ENCODE measurements around the gene MPHOSPH8. TPM values are rescaled to one million over a fixed set of nuclear protein-coding genes. Genes with fewer than 3 reads are reported as not detected.

MPHOSPH8 gene, protein sequence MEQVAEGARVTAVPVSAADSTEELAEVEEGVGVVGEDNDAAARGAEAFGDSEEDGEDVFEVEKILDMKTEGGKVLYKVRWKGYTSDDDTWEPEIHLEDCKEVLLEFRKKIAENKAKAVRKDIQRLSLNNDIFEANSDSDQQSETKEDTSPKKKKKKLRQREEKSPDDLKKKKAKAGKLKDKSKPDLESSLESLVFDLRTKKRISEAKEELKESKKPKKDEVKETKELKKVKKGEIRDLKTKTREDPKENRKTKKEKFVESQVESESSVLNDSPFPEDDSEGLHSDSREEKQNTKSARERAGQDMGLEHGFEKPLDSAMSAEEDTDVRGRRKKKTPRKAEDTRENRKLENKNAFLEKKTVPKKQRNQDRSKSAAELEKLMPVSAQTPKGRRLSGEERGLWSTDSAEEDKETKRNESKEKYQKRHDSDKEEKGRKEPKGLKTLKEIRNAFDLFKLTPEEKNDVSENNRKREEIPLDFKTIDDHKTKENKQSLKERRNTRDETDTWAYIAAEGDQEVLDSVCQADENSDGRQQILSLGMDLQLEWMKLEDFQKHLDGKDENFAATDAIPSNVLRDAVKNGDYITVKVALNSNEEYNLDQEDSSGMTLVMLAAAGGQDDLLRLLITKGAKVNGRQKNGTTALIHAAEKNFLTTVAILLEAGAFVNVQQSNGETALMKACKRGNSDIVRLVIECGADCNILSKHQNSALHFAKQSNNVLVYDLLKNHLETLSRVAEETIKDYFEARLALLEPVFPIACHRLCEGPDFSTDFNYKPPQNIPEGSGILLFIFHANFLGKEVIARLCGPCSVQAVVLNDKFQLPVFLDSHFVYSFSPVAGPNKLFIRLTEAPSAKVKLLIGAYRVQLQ
- polyA plus RNA-seq (2013, experiment 1 of 2) = 41.4 TPM
- 40.2 TPM for polyA plus RNA-seq (2013, experiment 2 of 2)

DNA sequence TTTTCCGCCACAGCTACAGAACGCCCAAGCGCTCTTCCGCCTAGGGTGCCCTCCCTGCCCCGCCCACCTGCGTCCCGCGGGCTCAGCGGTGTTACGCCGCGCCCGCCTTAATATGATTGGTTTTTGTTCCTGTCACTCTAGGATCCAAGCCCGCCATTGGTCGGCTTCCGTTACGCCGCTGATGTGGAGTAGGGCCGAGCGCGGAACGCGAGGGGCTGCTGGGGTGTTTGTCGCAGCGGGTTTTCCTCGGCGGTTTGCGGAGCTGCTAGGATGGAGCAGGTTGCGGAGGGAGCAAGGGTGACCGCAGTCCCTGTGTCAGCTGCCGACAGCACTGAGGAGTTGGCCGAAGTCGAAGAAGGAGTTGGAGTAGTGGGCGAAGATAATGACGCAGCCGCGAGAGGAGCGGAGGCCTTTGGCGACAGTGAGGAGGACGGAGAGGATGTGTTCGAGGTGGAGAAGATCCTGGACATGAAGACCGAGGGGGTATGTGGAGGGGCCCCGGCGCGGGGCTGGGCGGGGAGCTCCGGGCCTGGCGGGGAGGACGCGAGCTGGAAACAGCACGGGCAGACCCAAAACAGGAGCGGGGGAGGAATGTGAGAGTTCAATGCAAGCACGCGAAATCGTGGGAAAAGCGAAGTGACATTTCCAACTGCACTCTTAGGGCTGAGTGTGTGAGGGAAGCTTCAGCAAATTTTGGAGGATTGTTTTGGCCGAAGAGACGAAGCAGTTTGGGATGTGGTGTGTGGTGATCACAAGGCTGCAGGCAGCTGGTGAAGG is at the start of gene MPHOSPH8:
MPHOSPH8 (plus strand) TSS at position 181 of the 777 bp plus-strand sequence; CDS start at position 271, 90 bp downstream.
- peak within 1 kb of the TSS; percentile 99 for H4K8ac ChIP-seq (ENCODE audit: low read length)
- WGBS = under 1% methylated on average over 58 of the region's 58 CpGs

DNA sequence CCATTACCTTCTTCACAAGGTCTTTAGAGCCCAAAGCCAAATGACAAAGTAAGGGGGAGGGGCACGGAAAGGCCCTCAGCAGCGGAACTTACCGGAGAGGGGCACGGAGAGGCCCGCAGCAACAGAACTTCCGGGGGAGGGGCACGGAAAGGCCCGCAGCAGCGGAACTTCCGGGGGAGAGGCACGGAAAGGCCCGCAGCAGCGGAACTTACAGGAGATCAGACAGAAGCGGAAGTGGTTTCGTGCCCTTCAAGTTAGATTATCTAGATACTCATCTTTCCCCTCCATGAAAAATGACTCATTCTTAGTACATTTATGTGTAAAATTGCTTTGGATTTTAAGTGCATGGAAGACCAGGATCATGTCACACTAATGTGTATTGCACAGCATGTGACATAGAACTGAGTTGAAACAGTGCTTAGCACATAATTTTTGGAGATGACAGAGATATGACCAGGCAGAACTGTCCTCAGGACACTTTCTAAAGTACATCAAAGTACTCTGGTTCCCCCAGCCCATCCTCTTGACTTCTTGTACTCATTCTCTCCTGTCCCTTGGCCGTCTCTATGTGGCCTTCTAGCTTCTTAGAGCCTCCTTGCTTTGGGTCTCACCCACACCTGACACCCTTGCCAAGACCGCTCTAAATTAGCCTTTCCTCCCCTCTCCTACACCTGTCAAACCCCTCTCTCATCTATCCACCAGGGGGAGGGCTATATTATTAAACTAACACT is 46.4 kb upstream of the MPHOSPH8 start:
- H2BK5ac ChIP-seq (ENCODE audit: low read depth, low read length, poor library complexity, severe bottlenecking) = no peak overlapping the region
- WGBS = 84% methylated on average over 14 of the region's 17 CpGs

More for the DNA sequence above, at the start of gene MPHOSPH8:
- H3K4me1 ChIP-seq (ENCODE audit: control insufficient read depth, insufficient read depth, low read depth, low read length) = peaks cover 5% of the 10 kb centered on the region
- H3K36me3 ChIP-seq (ENCODE audit: control insufficient read depth in 1 of 2, insufficient read depth in 2 of 2, low read depth in 1 of 2, low read length in 2 of 2) = peaks cover 0 to 4% of the 10 kb centered on the region in 2 experiments
- peak within 1 kb of the TSS; percentile 29 for H3K27ac ChIP-seq (ENCODE audit: low read length, poor library complexity, severe bottlenecking)
- no peak within 1 kb of the TSS for H2BK5ac ChIP-seq (ENCODE audit: low read depth, low read length, poor library complexity, severe bottlenecking)
- peak within 1 kb of the TSS; percentile 68 to 74 for H3K23ac ChIP-seq (ENCODE audit: low read length in 2 of 2)
- H4K91ac ChIP-seq (ENCODE audit: low read length) = peak within 1 kb of the TSS; percentile 92
- H3K9ac ChIP-seq (ENCODE audit: low read length) = peak within 1 kb of the TSS; percentile 89
- H3K4me2 ChIP-seq (ENCODE audit: low read length, poor library complexity, severe bottlenecking) = peak within 1 kb of the TSS; percentile 62
- H2BK12ac ChIP-seq (ENCODE audit: low read length in 2 of 2) = peak within 1 kb of the TSS in 1 of 2 experiments; percentile 6
- no peaks in the 10 kb centered on the region for H3K9me3 ChIP-seq (ENCODE audit: control insufficient read depth, low read length)
- peak within 1 kb of the TSS; percentile 91 to 96 for H3K18ac ChIP-seq (ENCODE audit: low read depth in 1 of 2, low read length in 2 of 2)
- H2AK5ac ChIP-seq (ENCODE audit: low read length, severe bottlenecking) = no peak within 1 kb of the TSS
- peak; percentile 97 for DNase-seq
- H3K4ac ChIP-seq (ENCODE audit: low read depth in 1 of 2, low read length in 2 of 2) = peak within 1 kb of the TSS; percentile 31 to 77
- peak within 1 kb of the TSS in 1 of 2 experiments; percentile 18 for H3K14ac ChIP-seq (ENCODE audit: low read length in 2 of 2)
- no peaks in the 10 kb centered on the region for H3K27me3 ChIP-seq (ENCODE audit: control insufficient read depth in 1 of 2, insufficient read depth in 1 of 2, low read length in 2 of 2)
- H3K4me3 ChIP-seq (ENCODE audit: insufficient read depth in 1 of 2, low read depth in 1 of 2, low read length in 2 of 2) = peak within 1 kb of the TSS; percentile 94 to 98
- peak within 1 kb of the TSS; percentile 34 for H2BK120ac ChIP-seq (ENCODE audit: low read depth, low read length)
- H2AFZ ChIP-seq (ENCODE audit: low read depth, low read length) = peak within 1 kb of the TSS; percentile 20
- peaks cover 3% of the 10 kb centered on the region for H3K79me1 ChIP-seq (replicated peaks; ENCODE audit: low read length, poor library complexity, severe bottlenecking)
- peak within 1 kb of the TSS; percentile 84 for H2BK15ac ChIP-seq (ENCODE audit: low read depth, poor library complexity, severe bottlenecking)

DNA sequence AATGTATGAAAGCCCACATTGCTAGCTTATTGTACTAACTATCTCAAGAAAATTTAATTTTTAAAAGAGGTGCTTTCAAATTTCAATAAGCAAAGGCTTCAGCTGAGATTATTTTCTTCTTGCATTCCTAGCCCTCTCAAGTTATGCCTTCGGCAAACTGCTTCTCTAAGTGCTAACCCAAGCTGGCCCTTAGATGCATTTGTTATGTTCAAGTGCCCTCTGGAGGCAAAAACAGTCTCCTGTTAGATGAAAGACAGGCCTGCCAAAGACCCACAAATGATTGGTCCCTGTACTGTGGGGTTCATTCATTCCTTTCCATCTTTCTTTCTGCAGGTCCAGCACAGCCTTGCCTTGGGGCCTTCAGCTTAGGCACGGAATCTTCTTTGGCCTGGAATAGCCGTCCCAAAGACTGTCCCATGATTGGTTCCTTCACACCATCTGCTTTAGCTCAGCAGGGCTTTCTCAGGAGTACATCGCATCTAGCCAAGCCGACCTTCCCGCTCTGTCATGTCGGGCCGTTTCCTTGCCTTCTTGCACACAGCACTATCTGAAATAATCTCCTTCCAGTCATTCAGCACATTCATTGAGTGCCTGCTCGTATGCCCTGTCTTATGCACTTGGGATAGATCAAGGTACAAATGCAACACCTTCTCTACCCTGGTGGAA is 45.7 kb upstream of the MPHOSPH8 start:
- H4K8ac ChIP-seq (ENCODE audit: low read length) = no peak overlapping the region
- H3K18ac ChIP-seq (ENCODE audit: low read depth in 1 of 2, low read length in 2 of 2) = no peak overlapping the region
- no peak overlapping the region for H2BK12ac ChIP-seq (ENCODE audit: low read length in 2 of 2)
- WGBS = 82% methylated on average over 9 of the region's 9 CpGs
- no peak overlapping the region for H2BK120ac ChIP-seq (ENCODE audit: low read depth, low read length)
- H3K14ac ChIP-seq (ENCODE audit: low read length in 2 of 2) = no peak overlapping the region
- no peak overlapping the region for H4K91ac ChIP-seq (ENCODE audit: low read length)
- no peak overlapping the region for H2BK5ac ChIP-seq (ENCODE audit: low read depth, low read length, poor library complexity, severe bottlenecking)
- no peaks in the 10 kb centered on the region for H3K79me1 ChIP-seq (replicated peaks; ENCODE audit: low read length, poor library complexity, severe bottlenecking)
- no peak overlapping the region for H2AFZ ChIP-seq (ENCODE audit: low read depth, low read length)
- no peak overlapping the region for H3K4ac ChIP-seq (ENCODE audit: low read depth in 1 of 2, low read length in 2 of 2)
- peaks cover 0 to 4% of the 10 kb centered on the region in 2 experiments for H3K27me3 ChIP-seq (ENCODE audit: control insufficient read depth in 1 of 2, insufficient read depth in 1 of 2, low read length in 2 of 2)
- peak; percentile 27 for DNase-seq
- H3K9ac ChIP-seq (ENCODE audit: low read length) = no peak overlapping the region
- H2AK5ac ChIP-seq (ENCODE audit: low read length, severe bottlenecking) = no peak overlapping the region
- H3K23ac ChIP-seq (ENCODE audit: low read length in 2 of 2) = no peak overlapping the region
- no peak overlapping the region for H3K4me2 ChIP-seq (ENCODE audit: low read length, poor library complexity, severe bottlenecking)
- H3K36me3 ChIP-seq (ENCODE audit: control insufficient read depth in 1 of 2, insufficient read depth in 2 of 2, low read depth in 1 of 2, low read length in 2 of 2) = no peaks in the 10 kb centered on the region
- H2BK15ac ChIP-seq (ENCODE audit: low read depth, poor library complexity, severe bottlenecking) = no peak overlapping the region
- H3K4me3 ChIP-seq (ENCODE audit: insufficient read depth in 1 of 2, low read depth in 1 of 2, low read length in 2 of 2) = no peak overlapping the region
- no peaks in the 10 kb centered on the region for H3K4me1 ChIP-seq (ENCODE audit: control insufficient read depth, insufficient read depth, low read depth, low read length)
- H3K27ac ChIP-seq (ENCODE audit: low read length, poor library complexity, severe bottlenecking) = no peak overlapping the region
- H3K9me3 ChIP-seq (ENCODE audit: control insufficient read depth, low read length) = no peaks in the 10 kb centered on the region

More for the DNA sequence above, 46.4 kb upstream of the MPHOSPH8 start:
- Histone ChIP-seq H2AK5ac (ENCODE audit: low read length, severe bottlenecking) (no peak overlapping the region), H4K8ac (ENCODE audit: low read length) (no peak overlapping the region), H3K9me3 (ENCODE audit: control insufficient read depth, low read length) (no peaks in the 10 kb centered on the region), H3K14ac (ENCODE audit: low read length in 2 of 2) (no peak overlapping the region), H2BK12ac (ENCODE audit: low read length in 2 of 2) (no peak overlapping the region), H3K18ac (ENCODE audit: low read depth in 1 of 2, low read length in 2 of 2) (no peak overlapping the region), H3K4me2 (ENCODE audit: low read length, poor library complexity, severe bottlenecking) (no peak overlapping the region), H4K91ac (ENCODE audit: low read length) (no peak overlapping the region), H3K4me3 (ENCODE audit: insufficient read depth in 1 of 2, low read depth in 1 of 2, low read length in 2 of 2) (peak overlapping the region in 1 of 2 experiments; percentile 52), H3K27ac (ENCODE audit: low read length, poor library complexity, severe bottlenecking) (no peak overlapping the region), H2BK120ac (ENCODE audit: low read depth, low read length) (no peak overlapping the region), H3K27me3 (ENCODE audit: control insufficient read depth in 1 of 2, insufficient read depth in 1 of 2, low read length in 2 of 2) (peaks cover 0 to 4% of the 10 kb centered on the region in 2 experiments), H2AFZ (ENCODE audit: low read depth, low read length) (no peak overlapping the region), H2BK15ac (ENCODE audit: low read depth, poor library complexity, severe bottlenecking) (no peak overlapping the region), H3K4ac (ENCODE audit: low read depth in 1 of 2, low read length in 2 of 2) (no peak overlapping the region), H3K23ac (ENCODE audit: low read length in 2 of 2) (no peak overlapping the region), H3K36me3 (ENCODE audit: control insufficient read depth in 1 of 2, insufficient read depth in 2 of 2, low read depth in 1 of 2, low read length in 2 of 2) (no peaks in the 10 kb centered on the region), H3K79me1 (replicated peaks; ENCODE audit: low read length, poor library complexity, severe bottlenecking) (no peaks in the 10 kb centered on the region), H3K4me1 (ENCODE audit: control insufficient read depth, insufficient read depth, low read depth, low read length) (no peaks in the 10 kb centered on the region), H3K9ac (ENCODE audit: low read length) (no peak overlapping the region)
- no peak for DNase-seq

All from mesenchymal stem cell (in vitro differentiated cells and primary cell).